Naive thymus-derived CD4-positive, alpha-beta T cell (primary cell): ENCODE data around the gene CEP72. TPM values are rescaled to one million over a fixed set of nuclear protein-coding genes. Genes with fewer than 3 reads are reported as not detected.
"Not testable (repeated sequence)": the region's sequence is repeated elsewhere in the genome, so short reads cannot be mapped to it uniquely, and the experiment has no call there.

Source experiments
- ATAC-seq: fragments of 150-1000 bp; cut with Tn5 transposase; 2 replicates; pipeline ENCODE4 v1.10.0; 2021; ENCODE audit warnings: mild to moderate bottlenecking, moderate library complexity
- CTCF ChIA-PET: fragments of 350-600 bp; sonication (Branson Sonifier 250); formaldehyde crosslinking; loops from one replicate; lab custom pipeline; 2021; ENCODE audit warnings: antibody characterized with exemption; lab: Charles Lee
- POLR2A ChIA-PET: fragments of 350-600 bp; sonication (Branson Sonifier 250); formaldehyde crosslinking; loops from one replicate; lab custom pipeline; 2021; ENCODE audit warnings: antibody characterized with exemption, inconsistent platforms; lab: Charles Lee
- DNase-seq, 9 donors: peaks; one replicate each; pipeline versions ENCODE4 v3.0.0 to v3.0.0-alpha.2; 2020 to 2022; ENCODE audit warnings: mixed read lengths in 1 of 9
- H3K27ac ChIP-seq: one replicate; pipeline ENCODE4 v1.7.0; 2013; ENCODE audit warnings: mild to moderate bottlenecking, low read depth, low read length, moderate library complexity
- H3K27me3 ChIP-seq, 2 donors: one replicate each; pipeline ENCODE4 v1.7.0; 2013; ENCODE audit warnings: low read length in 2 of 2, mild to moderate bottlenecking in 2 of 2, moderate library complexity in 2 of 2; ENCODE audit not compliant: control insufficient read depth in 2 of 2, insufficient read depth in 2 of 2
- H3K36me3 ChIP-seq, 3 experiments: 1 replicate in 2 of 3; 2 replicates in 1 of 3; pipeline ENCODE4 v1.7.0; 2013; ENCODE audit warnings: low read length in 3 of 3, mild to moderate bottlenecking in 3 of 3, moderate library complexity in 1 of 3; ENCODE audit not compliant: insufficient read depth in 3 of 3, control insufficient read depth in 2 of 3
- H3K4me1 ChIP-seq, 2 donors: one replicate each; pipeline ENCODE4 v1.7.0; 2013; ENCODE audit warnings: low read length in 2 of 2, mild to moderate bottlenecking in 2 of 2, moderate library complexity in 1 of 2; ENCODE audit not compliant: control insufficient read depth in 2 of 2, insufficient read depth in 2 of 2
- H3K4me3 ChIP-seq: 2 replicates; pipeline ENCODE4 v1.7.0; 2013; ENCODE audit warnings: mild to moderate bottlenecking, low read length
- H3K9me3 ChIP-seq, 3 experiments: 1 replicate in 2 of 3; 2 replicates in 1 of 3; pipeline ENCODE4 v1.7.0; 2013; ENCODE audit warnings: low read length in 3 of 3; ENCODE audit not compliant: control insufficient read depth in 2 of 3
- H3K27ac Mint-ChIP-seq, 9 donors: one replicate each; pipeline ENCODE4 v1.8.0; 2020 to 2022; ENCODE audit warnings: mixed read lengths in 9 of 9, mild to moderate bottlenecking in 8 of 9, moderate library complexity in 5 of 9, inconsistent platforms in 2 of 9
- H3K27me3 Mint-ChIP-seq, 5 donors: one replicate each; pipeline ENCODE4 v1.8.0; 2021 to 2022; ENCODE audit warnings: mixed read lengths in 5 of 5, mild to moderate bottlenecking in 1 of 5
- H3K36me3 Mint-ChIP-seq, 5 donors: one replicate each; pipeline ENCODE4 v1.8.0; 2020 to 2022; ENCODE audit warnings: mixed read lengths in 5 of 5, mild to moderate bottlenecking in 3 of 5, inconsistent platforms in 1 of 5
- H3K4me1 Mint-ChIP-seq, 7 donors: one replicate each; pipeline ENCODE4 v1.8.0; 2020 to 2022; ENCODE audit warnings: mixed read lengths in 7 of 7, mild to moderate bottlenecking in 3 of 7, inconsistent platforms in 1 of 7
- H3K4me3 Mint-ChIP-seq, 10 donors: one replicate each; pipeline ENCODE4 v1.8.0; 2020 to 2022; ENCODE audit warnings: mild to moderate bottlenecking in 10 of 10, mixed read lengths in 10 of 10, moderate library complexity in 6 of 10, inconsistent platforms in 2 of 10
- H3K9me3 Mint-ChIP-seq, 11 donors: one replicate each; pipeline ENCODE4 v1.8.0; 2020 to 2022; ENCODE audit warnings: mixed read lengths in 11 of 11, mild to moderate bottlenecking in 4 of 11, inconsistent platforms in 1 of 11, moderate library complexity in 1 of 11
- intact Hi-C, 2 donors: fragments of 100-400 bp; cut with micrococcal nuclease; formaldehyde crosslinking; loops; one replicate each; pipeline ENCODE4 v1.15.1; 2023
- polyA plus RNA-seq, 2 donors: library from polyadenylated mRNA; unstranded; fragments of 300-500 nt; fragmentation: Illumina TruSeq; gene quantifications; one replicate each; pipeline ENCODE4 v1.2.3, GENCODE V29; 2021
- total RNA-seq, 6 experiments: library from RNA in 5 of 6; stranded (reverse) in 5 of 6; gene quantifications; 1 replicate in 5 of 6; 2 replicates in 1 of 6; pipeline ENCODE4 v1.2.3 and lab custom pipeline; 2021 to 2026

The CEP72 gene
- total and polyA plus RNA-seq, 7 experiments from 2014 or later = 6.0 to 33.8 (median 16.4) TPM

GRCh38 chr5:690293-690692, 78.2 kb downstream of the CEP72 start:
- not testable (repeated sequence) for ATAC-seq
- intact Hi-C loops = loop anchor here in 1 of 2 donors (5.0 kb wide), 1 partner anchor 202 kb away; the partner anchor contains the start of genes BRD9 and TRIP13

GRCh38 chr5:691049-691448, 78.9 kb downstream of the CEP72 start:
- H3K4me3 Mint-ChIP-seq, ATAC-seq, H3K4me1 Mint-ChIP-seq, H3K27ac Mint-ChIP-seq, H3K9me3 Mint-ChIP-seq, H3K27me3 ChIP-seq, H3K4me3 ChIP-seq, DNase-seq, H3K4me1 ChIP-seq, H3K9me3 ChIP-seq, CTCF ChIA-PET, H3K27ac ChIP-seq, H3K27me3 Mint-ChIP-seq, POLR2A ChIA-PET, H3K36me3 ChIP-seq, H3K36me3 Mint-ChIP-seq: not testable (repeated sequence)
- intact Hi-C loops = loop anchor here in 1 of 2 donors (5.0 kb wide), 1 partner anchor 201 kb away; the partner anchor contains the start of genes BRD9 and TRIP13

More at GRCh38 chr5:690293-690692, 78.2 kb downstream of the CEP72 start:
- H3K9me3 Mint-ChIP-seq, H3K27me3 ChIP-seq, H3K4me3 Mint-ChIP-seq, H3K4me3 ChIP-seq, H3K27ac ChIP-seq, H3K36me3 ChIP-seq, H3K27ac Mint-ChIP-seq, POLR2A ChIA-PET, H3K9me3 ChIP-seq, H3K27me3 Mint-ChIP-seq, CTCF ChIA-PET, H3K4me1 ChIP-seq, H3K36me3 Mint-ChIP-seq, DNase-seq, H3K4me1 Mint-ChIP-seq: not testable (repeated sequence)

- intact Hi-C loops = loop anchor here (2.0 to 5.0 kb wide), 3 partner anchors 93 to 201 kb away; partner anchors contain the start of genes BRD9 (in 2 of the 2), TRIP13 (in 2 of the 2) and ZDHHC11B (in 1 of the 2)
- H3K27me3 Mint-ChIP-seq = peaks cover 0 to 16% (median 4%) of the 10 kb centered on the region in 5 donors
These were observed 79.8 kb downstream of the CEP72 start for GRCh38 chr5:691817-692528.

GRCh38 chr5:692529-693041, 80.4 kb downstream of the CEP72 start:
- DNase-seq = peak in 2 of 9 donors; percentile 31 to 34
- CTCF ChIA-PET = not testable (repeated sequence)

More at GRCh38 chr5:691817-692528, 79.8 kb downstream of the CEP72 start:
- no peaks in the 10 kb centered on the region for H3K9me3 ChIP-seq
- H3K27me3 ChIP-seq = no peaks in the 10 kb centered on the region
- Mint-ChIP-seq H3K9me3 (peaks cover 0 to 3% (median 0%) of the 10 kb centered on the region in 11 donors), H3K4me3 (peak overlapping the region; percentile 27 to 81 (median 60)), H3K4me1 (peaks cover 0 to 3% (median 0%) of the 10 kb centered on the region in 7 donors), H3K27ac (no peak overlapping the region), H3K36me3 (no peaks in the 10 kb centered on the region)
- H3K36me3 ChIP-seq = no peaks in the 10 kb centered on the region
- CTCF ChIA-PET = interaction anchor here (0.6 kb wide), 1 partner anchor 591 kb away, joined by 3 read pairs; no protein-coding TSS in a partner anchor
- H3K27ac ChIP-seq = no peak overlapping the region
- ATAC-seq = no peak
- no peak overlapping the region for H3K4me3 ChIP-seq
- POLR2A ChIA-PET = no interaction called here
- no peaks in the 10 kb centered on the region for H3K4me1 ChIP-seq
- DNase-seq = no peak

GRCh38 chr5:693271-694041, 81.3 kb downstream of the CEP72 start, which contains the start of gene TPPP:
TSS of gene TPPP (minus strand) at chr5:693352. CDS start at chr5:678060, 15,292 bp downstream.
- ATAC-seq (peak; percentile 91), DNase-seq (peak; percentile 42 to 82 (median 57))
- H3K27ac Mint-ChIP-seq, POLR2A ChIA-PET, H3K36me3 ChIP-seq, H3K36me3 Mint-ChIP-seq, H3K9me3 Mint-ChIP-seq, CTCF ChIA-PET, H3K4me1 ChIP-seq, H3K9me3 ChIP-seq, H3K27ac ChIP-seq, H3K27me3 ChIP-seq, H3K4me1 Mint-ChIP-seq: not testable (repeated sequence)
- H3K4me3 ChIP-seq = peak within 1 kb of the TSS; percentile 24
- Mint-ChIP-seq H3K27me3 (peaks cover 0 to 27% (median 4%) of the 10 kb centered on the region in 5 donors), H3K4me3 (peak within 1 kb of the TSS; percentile 27 to 81 (median 64))
- intact Hi-C loops = loop anchor here (2.0 to 5.0 kb wide), 3 partner anchors 91 to 199 kb away; partner anchors contain the start of genes BRD9 (in 2 of the 2), TRIP13 (in 2 of the 2) and ZDHHC11B (in 1 of the 2)

More at GRCh38 chr5:692529-693041, 80.4 kb downstream of the CEP72 start:
- H3K36me3 ChIP-seq, H3K36me3 Mint-ChIP-seq, H3K4me1 ChIP-seq, H3K9me3 Mint-ChIP-seq, H3K9me3 ChIP-seq, H3K27me3 ChIP-seq, H3K27ac Mint-ChIP-seq, POLR2A ChIA-PET, H3K27ac ChIP-seq, H3K4me1 Mint-ChIP-seq: not testable (repeated sequence)
- Mint-ChIP-seq H3K27me3 (peaks cover 0 to 22% (median 4%) of the 10 kb centered on the region in 5 donors), H3K4me3 (peak overlapping the region; percentile 27 to 81 (median 60))
- intact Hi-C loops = loop anchor here (2.0 to 5.0 kb wide), 3 partner anchors 92 to 200 kb away; partner anchors contain the start of genes BRD9 (in 2 of the 2), TRIP13 (in 2 of the 2) and ZDHHC11B (in 1 of the 2)
- peak; percentile 22 for ATAC-seq
- peak overlapping the region; percentile 24 for H3K4me3 ChIP-seq

- ATAC-seq, H3K27ac Mint-ChIP-seq, H3K9me3 ChIP-seq, POLR2A ChIA-PET, H3K4me3 ChIP-seq, H3K27me3 ChIP-seq, H3K36me3 Mint-ChIP-seq, H3K4me1 Mint-ChIP-seq, H3K4me1 ChIP-seq, CTCF ChIA-PET, H3K27ac ChIP-seq, DNase-seq, H3K36me3 ChIP-seq, H3K9me3 Mint-ChIP-seq: not testable (repeated sequence)
- intact Hi-C loops = loop anchor here in 1 of 2 donors (5.0 kb wide), 1 partner anchor 198 kb away; the partner anchor contains the start of genes BRD9 and TRIP13
- Mint-ChIP-seq H3K27me3 (peaks cover 0 to 32% (median 4%) of the 10 kb centered on the region in 5 donors), H3K4me3 (peak overlapping the region in 5 of 10 donors; percentile 21 to 67 (median 58))
These were observed 81.9 kb downstream of the CEP72 start for GRCh38 chr5:694042-694431.
